ENCODE measurements around the gene TRIM39.

Gene TRIM39

DNA sequence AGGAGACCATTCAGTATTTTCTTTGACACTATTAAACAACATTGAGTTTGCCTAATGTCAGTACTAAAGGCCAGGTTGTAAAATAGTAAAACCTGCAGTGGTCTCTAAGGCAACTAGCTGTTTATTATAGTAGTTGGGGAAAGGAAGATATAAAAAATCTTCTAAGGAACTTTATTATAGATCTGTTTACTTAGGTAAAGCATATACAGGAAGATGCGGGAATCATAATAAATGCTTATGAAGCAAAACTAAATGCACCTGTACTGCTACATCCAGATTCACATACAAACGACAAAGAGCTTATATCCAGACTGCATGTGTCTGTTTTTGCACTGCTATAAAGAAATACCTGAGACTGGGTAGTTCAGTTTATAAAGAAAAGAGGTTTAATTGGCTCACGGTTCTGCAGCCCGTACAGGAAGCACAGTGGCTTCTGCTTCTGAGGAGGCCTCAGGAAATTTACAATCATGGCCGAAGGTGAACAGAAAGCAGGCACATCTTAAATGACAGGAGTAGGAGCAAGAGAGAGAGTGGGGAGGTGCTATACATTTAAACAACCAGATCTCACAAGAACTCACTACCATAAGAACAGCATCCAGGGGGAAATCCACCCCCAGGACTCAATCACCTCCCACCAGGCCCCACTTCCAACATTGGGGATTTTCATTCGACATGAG lies 8.7 kb upstream of the TRIM39 start:
- Histone ChIP-seq H2BK5ac (ENCODE audit: low read length) (no peak overlapping the region), H2BK15ac (replicated peaks; ENCODE audit: low read depth) (no peak overlapping the region), H3K4me1 (ENCODE audit: control insufficient read depth, low read depth, low read length) (no peaks in the 10 kb centered on the region), H3K79me1 (ENCODE audit: low read length) (peaks cover 21% of the 10 kb centered on the region), H3K36me3 (ENCODE audit: control insufficient read depth, insufficient read depth, low read length) (peaks cover 6% of the 10 kb centered on the region), H3K56ac (ENCODE audit: low read length) (no peak overlapping the region), H3K4me3 (ENCODE audit: low read length) (no peak overlapping the region), H3K4me2 (ENCODE audit: low read length) (no peak overlapping the region), H4K8ac (ENCODE audit: low read depth, low read length) (no peak overlapping the region), H2BK120ac (ENCODE audit: low read depth, low read length) (no peak overlapping the region), H3K23ac (ENCODE audit: low read length) (no peak overlapping the region), H4K5ac (ENCODE audit: low read length) (no peak overlapping the region), H3K4ac (ENCODE audit: low read depth, low read length) (no peak overlapping the region), H3K79me2 (ENCODE audit: control insufficient read depth, insufficient read depth, low read length) (peaks cover 81% of the 10 kb centered on the region), H2AK5ac (ENCODE audit: low read length) (no peak overlapping the region), H3K18ac (ENCODE audit: low read length) (no peak overlapping the region), H3K9ac (ENCODE audit: low read length) (no peak overlapping the region), H3K27ac (ENCODE audit: low read depth, low read length) (no peak overlapping the region), H3K27me3 (ENCODE audit: insufficient read depth, low read length, poor library complexity) (peaks cover under 1% of the 10 kb centered on the region)
- WGBS (ENCODE audit: extremely low coverage, insufficient coverage, low lambda C conversion rate): no CpG with 5 or more reads among the region's 6 CpGs
- no peak for DNase-seq

DNA sequence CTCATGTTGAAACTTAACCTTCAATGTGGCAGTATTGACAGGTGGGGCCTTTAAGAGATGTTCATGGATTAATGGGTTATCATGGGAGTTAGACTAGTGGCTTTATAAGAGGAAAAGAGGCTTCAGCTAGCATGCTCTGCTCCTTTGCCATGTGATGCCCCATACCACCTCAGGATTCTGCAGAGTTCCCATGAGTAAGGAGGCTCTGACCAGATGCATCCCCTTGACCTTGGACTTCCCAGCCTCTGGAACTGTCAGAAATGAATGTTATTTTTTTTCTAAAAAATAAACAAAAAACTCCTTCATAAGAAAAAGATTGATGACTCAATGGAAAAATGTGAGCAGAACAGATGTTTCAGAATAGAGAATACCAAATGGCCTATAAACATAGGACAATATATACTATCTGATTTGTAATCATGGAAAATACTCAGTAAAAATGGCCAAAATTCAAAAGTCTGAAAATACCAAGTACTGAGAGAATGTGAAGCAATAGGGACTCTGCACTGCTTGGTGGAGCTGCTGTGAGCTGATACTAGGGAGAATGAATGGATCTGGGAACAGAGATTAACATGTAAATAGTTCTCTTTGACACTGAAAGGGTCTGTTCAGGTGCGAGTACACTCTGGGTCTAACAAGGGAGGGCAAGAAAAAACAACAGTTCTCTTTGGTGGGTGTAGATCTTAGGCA lies 7.4 kb upstream of the TRIM39 start:
- no peak overlapping the region for H2BK120ac ChIP-seq (ENCODE audit: low read depth, low read length)
- no peak overlapping the region for H2BK15ac ChIP-seq (replicated peaks; ENCODE audit: low read depth)
- H3K23ac ChIP-seq (ENCODE audit: low read length): no peak overlapping the region
- no CpG with 5 or more reads among the region's 1 CpG for WGBS (ENCODE audit: extremely low coverage, insufficient coverage, low lambda C conversion rate)
- peaks cover 82% of the 10 kb centered on the region for H3K79me2 ChIP-seq (ENCODE audit: control insufficient read depth, insufficient read depth, low read length)
- no peak overlapping the region for H3K18ac ChIP-seq (ENCODE audit: low read length)
- H3K27me3 ChIP-seq (ENCODE audit: insufficient read depth, low read length, poor library complexity): no peaks in the 10 kb centered on the region
- H3K27ac ChIP-seq (ENCODE audit: low read depth, low read length): no peak overlapping the region
- no peak for DNase-seq
- H3K9ac ChIP-seq (ENCODE audit: low read length): no peak overlapping the region
- H2BK5ac ChIP-seq (ENCODE audit: low read length): no peak overlapping the region
- no peak overlapping the region for H3K4me2 ChIP-seq (ENCODE audit: low read length)
- H3K56ac ChIP-seq (ENCODE audit: low read length): no peak overlapping the region
- no peak overlapping the region for H4K8ac ChIP-seq (ENCODE audit: low read depth, low read length)
- H3K36me3 ChIP-seq (ENCODE audit: control insufficient read depth, insufficient read depth, low read length): no peaks in the 10 kb centered on the region
- no peak overlapping the region for H3K4ac ChIP-seq (ENCODE audit: low read depth, low read length)
- no peak overlapping the region for H2AK5ac ChIP-seq (ENCODE audit: low read length)
- H4K5ac ChIP-seq (ENCODE audit: low read length): no peak overlapping the region
- no peaks in the 10 kb centered on the region for H3K4me1 ChIP-seq (ENCODE audit: control insufficient read depth, low read depth, low read length)
- H3K79me1 ChIP-seq (ENCODE audit: low read length): peaks cover 15% of the 10 kb centered on the region
- H3K4me3 ChIP-seq (ENCODE audit: low read length): no peak overlapping the region

- H3K4ac ChIP-seq (ENCODE audit: low read depth, low read length): no peak overlapping the region
- H2AK5ac ChIP-seq (ENCODE audit: low read length): no peak overlapping the region
- peaks cover 72% of the 10 kb centered on the region for H3K79me2 ChIP-seq (ENCODE audit: control insufficient read depth, insufficient read depth, low read length)
- no peaks in the 10 kb centered on the region for H3K4me1 ChIP-seq (ENCODE audit: control insufficient read depth, low read depth, low read length)
- no CpG with 5 or more reads among the region's 6 CpGs for WGBS (ENCODE audit: extremely low coverage, insufficient coverage, low lambda C conversion rate)
- no peak overlapping the region for H3K4me3 ChIP-seq (ENCODE audit: low read length)
- no peak overlapping the region for H3K9ac ChIP-seq (ENCODE audit: low read length)
- no peaks in the 10 kb centered on the region for H3K27me3 ChIP-seq (ENCODE audit: insufficient read depth, low read length, poor library complexity)
- DNase-seq: peak; percentile 14
- no peak overlapping the region for H2BK120ac ChIP-seq (ENCODE audit: low read depth, low read length)
- H2BK5ac ChIP-seq (ENCODE audit: low read length): no peak overlapping the region
- no peaks in the 10 kb centered on the region for H3K36me3 ChIP-seq (ENCODE audit: control insufficient read depth, insufficient read depth, low read length)
- H2BK15ac ChIP-seq (replicated peaks; ENCODE audit: low read depth): no peak overlapping the region
- H3K56ac ChIP-seq (ENCODE audit: low read length): no peak overlapping the region
- H3K79me1 ChIP-seq (ENCODE audit: low read length): peaks cover 11% of the 10 kb centered on the region
- no peak overlapping the region for H3K4me2 ChIP-seq (ENCODE audit: low read length)
- no peak overlapping the region for H4K5ac ChIP-seq (ENCODE audit: low read length)
- H3K18ac ChIP-seq (ENCODE audit: low read length): no peak overlapping the region
- no peak overlapping the region for H3K27ac ChIP-seq (ENCODE audit: low read depth, low read length)
- no peak overlapping the region for H3K23ac ChIP-seq (ENCODE audit: low read length)
- no peak overlapping the region for H4K8ac ChIP-seq (ENCODE audit: low read depth, low read length)
These were observed 4.9 kb upstream of the TRIM39 start for GRCh38 chr6:30321692-30322388.

- H4K8ac ChIP-seq (ENCODE audit: low read depth, low read length): no peak overlapping the region
- no peak overlapping the region for H3K4ac ChIP-seq (ENCODE audit: low read depth, low read length)
- H3K4me2 ChIP-seq (ENCODE audit: low read length): no peak overlapping the region
- no peak overlapping the region for H2BK15ac ChIP-seq (replicated peaks; ENCODE audit: low read depth)
- DNase-seq: peak; percentile 29
- no peak overlapping the region for H3K9ac ChIP-seq (ENCODE audit: low read length)
- peaks cover 2% of the 10 kb centered on the region for H3K4me1 ChIP-seq (ENCODE audit: control insufficient read depth, low read depth, low read length)
- H4K5ac ChIP-seq (ENCODE audit: low read length): no peak overlapping the region
- no peak overlapping the region for H2AK5ac ChIP-seq (ENCODE audit: low read length)
- H3K18ac ChIP-seq (ENCODE audit: low read length): no peak overlapping the region
- no peak overlapping the region for H3K27ac ChIP-seq (ENCODE audit: low read depth, low read length)
- no peak overlapping the region for H3K23ac ChIP-seq (ENCODE audit: low read length)
- H3K79me2 ChIP-seq (ENCODE audit: control insufficient read depth, insufficient read depth, low read length): peaks cover 66% of the 10 kb centered on the region
- H3K4me3 ChIP-seq (ENCODE audit: low read length): no peak overlapping the region
- H3K27me3 ChIP-seq (ENCODE audit: insufficient read depth, low read length, poor library complexity): no peaks in the 10 kb centered on the region
- no peak overlapping the region for H2BK5ac ChIP-seq (ENCODE audit: low read length)
- H3K79me1 ChIP-seq (ENCODE audit: low read length): peaks cover 12% of the 10 kb centered on the region
- no peak overlapping the region for H3K56ac ChIP-seq (ENCODE audit: low read length)
- no CpG with 5 or more reads among the region's 20 CpGs for WGBS (ENCODE audit: extremely low coverage, insufficient coverage, low lambda C conversion rate)
- H3K36me3 ChIP-seq (ENCODE audit: control insufficient read depth, insufficient read depth, low read length): no peaks in the 10 kb centered on the region
- H2BK120ac ChIP-seq (ENCODE audit: low read depth, low read length): no peak overlapping the region
These were observed 3.9 kb upstream of the TRIM39 start for GRCh38 chr6:30322527-30323501.

DNA sequence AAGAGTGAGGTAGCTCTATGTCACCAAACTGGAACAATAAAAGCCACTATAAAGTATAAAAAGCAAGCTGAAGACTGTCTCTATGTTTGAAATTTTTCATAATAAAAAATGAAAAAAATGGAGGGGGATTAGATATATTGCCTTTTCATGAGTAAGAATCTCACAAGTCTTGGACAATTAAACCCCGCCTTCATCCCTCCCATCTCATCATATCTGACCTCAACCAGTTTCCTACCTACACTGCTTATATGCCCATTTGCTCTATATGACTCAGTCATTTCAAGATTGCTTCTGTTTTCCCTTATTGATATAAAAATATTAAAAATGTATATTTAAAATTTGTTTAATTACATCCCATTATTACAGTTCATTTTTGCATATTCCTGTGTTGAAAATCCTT lies 2.9 kb upstream of the TRIM39 start:
- Histone ChIP-seq H3K4me1 (ENCODE audit: control insufficient read depth, low read depth, low read length) (peaks cover 2% of the 10 kb centered on the region), H3K79me2 (ENCODE audit: control insufficient read depth, insufficient read depth, low read length) (peaks cover 56% of the 10 kb centered on the region), H4K5ac (ENCODE audit: low read length) (no peak overlapping the region), H2BK15ac (replicated peaks; ENCODE audit: low read depth) (no peak overlapping the region), H3K18ac (ENCODE audit: low read length) (no peak overlapping the region), H3K23ac (ENCODE audit: low read length) (no peak overlapping the region), H3K56ac (ENCODE audit: low read length) (no peak overlapping the region), H2AK5ac (ENCODE audit: low read length) (no peak overlapping the region), H4K8ac (ENCODE audit: low read depth, low read length) (no peak overlapping the region), H2BK120ac (ENCODE audit: low read depth, low read length) (no peak overlapping the region), H2BK5ac (ENCODE audit: low read length) (no peak overlapping the region), H3K4ac (ENCODE audit: low read depth, low read length) (no peak overlapping the region), H3K27ac (ENCODE audit: low read depth, low read length) (no peak overlapping the region), H3K9ac (ENCODE audit: low read length) (no peak overlapping the region), H3K4me2 (ENCODE audit: low read length) (no peak overlapping the region), H3K36me3 (ENCODE audit: control insufficient read depth, insufficient read depth, low read length) (no peaks in the 10 kb centered on the region), H3K27me3 (ENCODE audit: insufficient read depth, low read length, poor library complexity) (no peaks in the 10 kb centered on the region), H3K79me1 (ENCODE audit: low read length) (peaks cover 10% of the 10 kb centered on the region), H3K4me3 (ENCODE audit: low read length) (no peak overlapping the region)
- DNase-seq: no peak
- WGBS (ENCODE audit: extremely low coverage, insufficient coverage, low lambda C conversion rate): no CpG with 5 or more reads among the region's 1 CpG

All from mesendoderm (in vitro differentiated cells).